Fibroblast of lung (primary cell): ENCODE data around the gene MICAL3. TPM values are rescaled to one million over a fixed set of nuclear protein-coding genes. Genes with fewer than 3 reads are reported as not detected.

Source experiments
- DNase-seq, 2 donors: peaks; one replicate each; pipeline versions ENCODE4 v3.0.0 to v3.0.0-alpha.2; 2010; ENCODE audit warnings: low read depth in 2 of 2
- H2AFZ ChIP-seq: 2 replicates; pipeline ENCODE4 v1.5.1; 2012; ENCODE audit warnings: low read length, control low read depth, inconsistent platforms
- H3K27ac ChIP-seq: 2 replicates; pipeline ENCODE4 v1.5.1; 2011; ENCODE audit warnings: low read length, control low read depth; ENCODE audit not compliant: insufficient read depth
- H3K27me3 ChIP-seq: 2 replicates; pipeline ENCODE4 v1.5.1; 2011; ENCODE audit warnings: mild to moderate bottlenecking, low read length; ENCODE audit not compliant: control insufficient read depth, insufficient read depth
- H3K36me3 ChIP-seq: 2 replicates; pipeline ENCODE4 v1.5.1; 2011; ENCODE audit warnings: low read length; ENCODE audit not compliant: control insufficient read depth, insufficient read depth
- H3K4me1 ChIP-seq: 2 replicates; pipeline ENCODE4 v1.5.1; 2011; ENCODE audit warnings: low read length; ENCODE audit not compliant: control insufficient read depth, insufficient read depth; ENCODE audit errors: extremely low read depth
- H3K4me2 ChIP-seq: 2 replicates; pipeline ENCODE4 v1.5.1; 2011; ENCODE audit warnings: low read length, control low read depth; ENCODE audit not compliant: insufficient read depth; ENCODE audit errors: extremely low read depth
- H3K4me3 ChIP-seq, 4 experiments: fragments of 200-600 bp in 1 of 4; sonication (generic) in 1 of 4; replicated peaks in 1 of 4; 2 replicates each; pipeline ENCODE4 v1.5.1; 2011 to 2016; ENCODE audit warnings: low read length in 4 of 4, low read depth in 3 of 4, mild to moderate bottlenecking in 3 of 4, control low read depth in 2 of 4, inconsistent platforms in 1 of 4, mixed read lengths in 1 of 4; ENCODE audit not compliant: insufficient read depth in 1 of 4; ENCODE audit errors: control extremely low read depth in 1 of 4
- H3K79me2 ChIP-seq: 2 replicates; pipeline ENCODE4 v1.5.1; 2012; ENCODE audit warnings: mild to moderate bottlenecking, low read length, inconsistent platforms; ENCODE audit not compliant: control insufficient read depth, insufficient read depth
- H3K9ac ChIP-seq: 2 replicates; pipeline ENCODE4 v1.5.1; 2011; ENCODE audit warnings: mild to moderate bottlenecking, low read length, control low read depth; ENCODE audit not compliant: insufficient read depth
- H3K9me3 ChIP-seq: 2 replicates; pipeline ENCODE4 v1.5.1; 2012; ENCODE audit warnings: low read depth, low read length; ENCODE audit not compliant: control insufficient read depth, insufficient read depth
- H4K20me1 ChIP-seq: 2 replicates; pipeline ENCODE4 v1.5.1; 2011; ENCODE audit warnings: low read length; ENCODE audit not compliant: control insufficient read depth, insufficient read depth; ENCODE audit errors: extremely low read depth
- EZH2 ChIP-seq: IDR thresholded peaks from 2 replicates; pipeline ENCODE4 v1.5.1; 2012; ENCODE audit warnings: low read length, control low read depth, mild to moderate bottlenecking; ENCODE audit errors: missing control alignments
- polyA plus RNA-seq, 2 donors: library from polyadenylated mRNA; depleted of rRNA in 1 of 2; stranded (reverse) in 1 of 2; unstranded in 1 of 2; fragments of >200 nt; gene quantifications; 2 replicates each; pipeline ENCODE4 v1.2.1, GENCODE V29; 2011 to 2012; ENCODE audit warnings: missing spikeins in 1 of 2
- total RNA-seq: library from RNA; depleted of rRNA; stranded (reverse); fragments of >200 nt; gene quantifications from 2 replicates; pipeline ENCODE4 v1.2.1, GENCODE V29; 2014
- TF ChIP-seq, protein P1 (sequence below), 2 donors: IDR thresholded peaks in 1 of 2; conservative IDR thresholded peaks in 1 of 2; 1 replicate in 1 of 2; 2 replicates in 1 of 2; pipeline ENCODE4 v1.5.1; 2011 to 2012; ENCODE audit warnings: low read length in 2 of 2, control low read depth in 1 of 2, inconsistent platforms in 1 of 2, low read depth in 1 of 2, mild to moderate bottlenecking in 1 of 2

Gene MICAL3
- total and polyA plus RNA-seq, 2 donors (not counting 1 experiment from before 2014, with no cell fraction given) = 10.8 to 22.6 TPM

DNA sequence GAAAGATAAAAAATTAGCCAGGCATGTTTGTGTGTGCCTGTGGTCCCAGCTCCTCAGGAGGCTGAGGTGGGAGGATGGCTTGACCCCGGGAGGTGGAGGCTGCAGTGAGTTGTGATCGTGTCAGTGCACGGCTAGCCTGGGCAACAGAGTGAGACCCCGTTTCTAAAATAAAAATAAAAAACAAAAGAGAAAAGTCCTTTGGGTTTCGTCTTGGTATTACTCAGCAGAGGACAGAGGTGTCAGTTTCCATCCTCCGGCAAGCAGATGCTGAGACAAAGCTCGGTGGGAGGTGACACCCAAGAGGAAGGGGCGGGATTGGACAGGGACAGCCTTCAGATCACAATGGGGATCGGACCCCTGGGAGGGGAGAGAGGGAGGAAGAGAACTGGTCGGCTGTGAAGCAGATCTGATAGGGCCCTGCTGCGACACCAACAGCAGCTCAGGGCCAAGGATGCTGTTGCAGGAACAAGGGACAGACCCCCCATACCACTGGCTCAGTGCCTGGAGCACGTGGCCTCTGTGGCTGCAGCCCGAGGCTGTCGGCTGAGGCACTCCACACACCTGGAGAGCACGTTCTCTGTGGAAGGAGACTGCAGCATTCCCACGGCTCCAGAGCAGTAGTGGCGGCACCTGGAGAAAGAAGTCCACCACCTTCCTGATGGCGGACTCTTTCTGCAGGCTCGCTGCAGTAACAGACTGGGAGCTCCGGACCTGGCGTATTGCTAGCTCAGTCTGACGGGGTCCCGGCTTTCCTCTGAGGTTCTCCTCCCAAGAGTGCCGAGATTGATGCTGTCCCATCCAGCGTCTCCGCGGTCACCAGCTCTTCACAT, 244.9 kb downstream of the MICAL3 start:
- H3K9me3 ChIP-seq = no peaks in the 10 kb centered on the region
- H3K27ac ChIP-seq = no peak overlapping the region
- no peak for TF ChIP-seq EZH2
- TF ChIP-seq, protein P1, sequence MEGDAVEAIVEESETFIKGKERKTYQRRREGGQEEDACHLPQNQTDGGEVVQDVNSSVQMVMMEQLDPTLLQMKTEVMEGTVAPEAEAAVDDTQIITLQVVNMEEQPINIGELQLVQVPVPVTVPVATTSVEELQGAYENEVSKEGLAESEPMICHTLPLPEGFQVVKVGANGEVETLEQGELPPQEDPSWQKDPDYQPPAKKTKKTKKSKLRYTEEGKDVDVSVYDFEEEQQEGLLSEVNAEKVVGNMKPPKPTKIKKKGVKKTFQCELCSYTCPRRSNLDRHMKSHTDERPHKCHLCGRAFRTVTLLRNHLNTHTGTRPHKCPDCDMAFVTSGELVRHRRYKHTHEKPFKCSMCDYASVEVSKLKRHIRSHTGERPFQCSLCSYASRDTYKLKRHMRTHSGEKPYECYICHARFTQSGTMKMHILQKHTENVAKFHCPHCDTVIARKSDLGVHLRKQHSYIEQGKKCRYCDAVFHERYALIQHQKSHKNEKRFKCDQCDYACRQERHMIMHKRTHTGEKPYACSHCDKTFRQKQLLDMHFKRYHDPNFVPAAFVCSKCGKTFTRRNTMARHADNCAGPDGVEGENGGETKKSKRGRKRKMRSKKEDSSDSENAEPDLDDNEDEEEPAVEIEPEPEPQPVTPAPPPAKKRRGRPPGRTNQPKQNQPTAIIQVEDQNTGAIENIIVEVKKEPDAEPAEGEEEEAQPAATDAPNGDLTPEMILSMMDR (conservative IDR thresholded peaks at IDR 0.05 in 1 of 2, IDR thresholded peaks at IDR 0.05 in 1 of 2; ENCODE audit: low read depth in 1 of 2, low read length in 2 of 2) = no peak
- H3K4me2 ChIP-seq = no peak overlapping the region
- no peaks in the 10 kb centered on the region for H3K79me2 ChIP-seq
- H2AFZ ChIP-seq = no peak overlapping the region
- H3K4me1 ChIP-seq = peaks cover 3% of the 10 kb centered on the region
- no peaks in the 10 kb centered on the region for H3K27me3 ChIP-seq
- no peak overlapping the region for H3K4me3 ChIP-seq
- no peak overlapping the region for H3K9ac ChIP-seq
- no peaks in the 10 kb centered on the region for H3K36me3 ChIP-seq
- no peak for DNase-seq
- H4K20me1 ChIP-seq = no peaks in the 10 kb centered on the region

GRCh38 chr22:17778412-17778976, 245.9 kb downstream of the MICAL3 start:
- no peak overlapping the region for H3K4me3 ChIP-seq
- TF ChIP-seq, protein P1 (conservative IDR thresholded peaks at IDR 0.05 in 1 of 2, IDR thresholded peaks at IDR 0.05 in 1 of 2; ENCODE audit: low read depth in 1 of 2, low read length in 2 of 2) = no peak
- TF ChIP-seq EZH2 = no peak
- H3K4me1 ChIP-seq = peaks cover 3% of the 10 kb centered on the region

GRCh38 chr22:17777717-17778044, 246.7 kb downstream of the MICAL3 start:
- Histone ChIP-seq H3K27me3 (no peaks in the 10 kb centered on the region), H3K27ac (no peak overlapping the region), H3K79me2 (no peaks in the 10 kb centered on the region), H3K36me3 (no peaks in the 10 kb centered on the region), H3K9ac (no peak overlapping the region), H3K4me1 (peaks cover 10% of the 10 kb centered on the region), H3K4me3 (no peak overlapping the region), H3K4me2 (no peak overlapping the region), H4K20me1 (no peaks in the 10 kb centered on the region), H3K9me3 (no peaks in the 10 kb centered on the region), H2AFZ (no peak overlapping the region)
- TF ChIP-seq, protein P1 (conservative IDR thresholded peaks at IDR 0.05 in 1 of 2, IDR thresholded peaks at IDR 0.05 in 1 of 2; ENCODE audit: low read depth in 1 of 2, low read length in 2 of 2) = no peak
- TF ChIP-seq EZH2 = no peak
- DNase-seq = no peak

More at GRCh38 chr22:17778412-17778976, 245.9 kb downstream of the MICAL3 start:
- Histone ChIP-seq H4K20me1 (no peaks in the 10 kb centered on the region), H3K79me2 (no peaks in the 10 kb centered on the region), H3K9ac (no peak overlapping the region), H2AFZ (no peak overlapping the region), H3K4me2 (no peak overlapping the region), H3K36me3 (no peaks in the 10 kb centered on the region), H3K27me3 (no peaks in the 10 kb centered on the region), H3K9me3 (no peaks in the 10 kb centered on the region), H3K27ac (no peak overlapping the region)
- DNase-seq = no peak
